SK-N-SH treated with all-trans-retinoic acid at 6 μM for 48 hours (cell line): ENCODE results near the gene CCDC107.
"Not testable (repeated sequence)": the region's sequence is repeated elsewhere in the genome, so short reads cannot be mapped to it uniquely, and the experiment has no call there.

ENCODE experiments used
- ARNTL ChIP-seq: fragments of 450-650 bp; formaldehyde crosslinking; IDR thresholded peaks from 2 replicates; pipeline ENCODE4 v1.5.0; 2020; ENCODE audit warnings: low read depth, mild to moderate bottlenecking, moderate library complexity, borderline replicate concordance
- ESRRG ChIP-seq: fragments of 250-450 bp; sonication (Bioruptor Pico); IDR thresholded peaks from 2 replicates; pipeline ENCODE4 v1.6.1; 2021; ENCODE audit warnings: mild to moderate bottlenecking
- RARB ChIP-seq: fragments of 250-450 bp; sonication (Bioruptor Pico); IDR thresholded peaks from 2 replicates; pipeline ENCODE4 v1.8.0; 2021; ENCODE audit warnings: mild to moderate bottlenecking, moderate library complexity
- TCF4 ChIP-seq: fragments of 250-450 bp; sonication (Bioruptor Pico); IDR thresholded peaks from 2 replicates; pipeline ENCODE4 v1.8.0; 2021; ENCODE audit warnings: mild to moderate bottlenecking, moderate library complexity, borderline replicate concordance
- ZFP3 ChIP-seq: fragments of 250-450 bp; sonication (Bioruptor Pico); IDR thresholded peaks from 2 replicates; pipeline ENCODE4 v1.5.0; 2020; ENCODE audit warnings: mild to moderate bottlenecking, moderate library complexity
- ZFP30 ChIP-seq: fragments of 450-650 bp; formaldehyde crosslinking; IDR thresholded peaks from 2 replicates; pipeline ENCODE4 v1.5.0; 2022; ENCODE audit warnings: mild to moderate bottlenecking, moderate library complexity
- ZNF565 ChIP-seq: fragments of 450-650 bp; formaldehyde crosslinking; conservative IDR thresholded peaks from 2 replicates; pipeline ENCODE4 v1.5.0; 2020; ENCODE audit warnings: low read depth, mild to moderate bottlenecking, moderate library complexity
- TF ChIP-seq, protein P1 (sequence below): fragments of 250-450 bp; sonication (Bioruptor Pico); IDR thresholded peaks from 2 replicates; pipeline ENCODE4 v1.8.0; 2020; ENCODE audit warnings: mild to moderate bottlenecking, moderate library complexity, borderline replicate concordance

DNA sequence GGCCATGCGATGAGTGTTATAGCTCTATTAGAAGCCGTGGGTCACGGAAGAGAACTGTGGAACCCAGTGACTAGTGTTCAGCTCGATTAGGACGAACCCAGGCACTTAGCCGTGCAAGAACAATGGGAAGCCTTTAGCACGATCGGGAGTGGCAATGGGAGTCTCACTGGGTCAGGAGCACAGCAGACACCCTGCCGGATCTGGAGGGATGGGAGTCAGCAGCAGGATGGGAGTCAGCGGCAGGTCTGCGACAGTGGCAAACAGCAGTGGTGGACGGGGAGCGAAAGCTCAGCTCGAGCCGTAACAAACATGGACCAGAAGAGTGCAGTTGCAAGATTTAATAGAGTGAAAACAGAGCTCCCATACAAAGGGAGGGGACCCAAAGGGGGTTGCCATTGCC, 17.7 kb upstream of the CCDC107 start:
- TF ChIP-seq ARNTL (CRISPR knock-in tag); ZFP3; ZNF565; ESRRG; TCF4 (CRISPR knock-in tag); RARB (CRISPR knock-in tag); ZFP30 (CRISPR knock-in tag): not testable (repeated sequence)
- TF ChIP-seq, protein P1, sequence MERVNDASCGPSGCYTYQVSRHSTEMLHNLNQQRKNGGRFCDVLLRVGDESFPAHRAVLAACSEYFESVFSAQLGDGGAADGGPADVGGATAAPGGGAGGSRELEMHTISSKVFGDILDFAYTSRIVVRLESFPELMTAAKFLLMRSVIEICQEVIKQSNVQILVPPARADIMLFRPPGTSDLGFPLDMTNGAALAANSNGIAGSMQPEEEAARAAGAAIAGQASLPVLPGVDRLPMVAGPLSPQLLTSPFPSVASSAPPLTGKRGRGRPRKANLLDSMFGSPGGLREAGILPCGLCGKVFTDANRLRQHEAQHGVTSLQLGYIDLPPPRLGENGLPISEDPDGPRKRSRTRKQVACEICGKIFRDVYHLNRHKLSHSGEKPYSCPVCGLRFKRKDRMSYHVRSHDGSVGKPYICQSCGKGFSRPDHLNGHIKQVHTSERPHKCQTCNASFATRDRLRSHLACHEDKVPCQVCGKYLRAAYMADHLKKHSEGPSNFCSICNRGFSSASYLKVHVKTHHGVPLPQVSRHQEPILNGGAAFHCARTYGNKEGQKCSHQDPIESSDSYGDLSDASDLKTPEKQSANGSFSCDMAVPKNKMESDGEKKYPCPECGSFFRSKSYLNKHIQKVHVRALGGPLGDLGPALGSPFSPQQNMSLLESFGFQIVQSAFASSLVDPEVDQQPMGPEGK, result not testable (repeated sequence)
